Neutrophil (primary cell): ENCODE data around the gene QSOX1.

ENCODE experiments used
- H3K27ac ChIP-seq: fragments of 200-600 bp; sonication (generic); 2 replicates; pipeline ENCODE4 v1.5.1; 2016; ENCODE audit warnings: mild to moderate bottlenecking, moderate library complexity
- H3K27me3 ChIP-seq: fragments of 200-600 bp; sonication (generic); 2 replicates; pipeline ENCODE4 v1.6.0; 2016; ENCODE audit warnings: mild to moderate bottlenecking
- H3K36me3 ChIP-seq: fragments of 200-600 bp; sonication (generic); 2 replicates; pipeline ENCODE4 v1.5.1; 2017
- H3K4me1 ChIP-seq, 2 experiments: fragments of 200-600 bp in 1 of 2; sonication (generic) in 1 of 2; 1 replicate in 1 of 2; 2 replicates in 1 of 2; pipeline versions ENCODE4 v1.5.1 to v1.6.1; 2013 to 2016; ENCODE audit warnings: low read depth in 1 of 2, low read length in 1 of 2, mild to moderate bottlenecking in 1 of 2, moderate library complexity in 1 of 2; ENCODE audit not compliant: control insufficient read depth in 1 of 2, insufficient read depth in 1 of 2
- H3K4me3 ChIP-seq, 2 experiments: fragments of 200-600 bp in 1 of 2; sonication (generic) in 1 of 2; 1 replicate in 1 of 2; 2 replicates in 1 of 2; pipeline ENCODE4 v1.5.1; 2013 to 2016; ENCODE audit warnings: low read depth in 1 of 2, low read length in 1 of 2, mild to moderate bottlenecking in 1 of 2, moderate library complexity in 1 of 2
- H3K9me3 ChIP-seq: fragments of 200-600 bp; sonication (generic); 2 replicates; pipeline ENCODE4 v1.5.1; 2016
- TF ChIP-seq, protein P1 (sequence below): fragments of 200-600 bp; sonication (generic); IDR thresholded peaks from 2 replicates; pipeline ENCODE4 v1.5.1; 2016; ENCODE audit warnings: antibody characterized with exemption

QSOX1 gene

DNA sequence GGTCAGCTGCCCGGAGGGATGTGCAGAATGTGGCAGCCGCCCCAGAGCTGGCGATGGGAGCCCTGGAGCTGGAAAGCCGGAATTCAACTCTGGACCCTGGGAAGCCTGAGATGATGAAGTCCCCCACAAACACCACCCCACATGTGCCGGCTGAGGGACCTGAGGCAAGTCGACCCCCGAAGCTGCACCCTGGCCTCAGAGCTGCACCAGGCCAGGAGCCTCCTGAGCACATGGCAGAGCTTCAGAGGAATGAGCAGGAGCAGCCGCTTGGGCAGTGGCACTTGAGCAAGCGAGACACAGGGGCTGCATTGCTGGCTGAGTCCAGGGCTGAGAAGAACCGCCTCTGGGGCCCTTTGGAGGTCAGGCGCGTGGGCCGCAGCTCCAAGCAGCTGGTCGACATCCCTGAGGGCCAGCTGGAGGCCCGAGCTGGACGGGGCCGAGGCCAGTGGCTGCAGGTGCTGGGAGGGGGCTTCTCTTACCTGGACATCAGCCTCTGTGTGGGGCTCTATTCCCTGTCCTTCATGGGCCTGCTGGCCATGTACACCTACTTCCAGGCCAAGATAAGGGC, 41.9 kb downstream of the QSOX1 start:
- Histone ChIP-seq H3K4me1 (peaks cover 7% of the 10 kb centered on the region in 2 experiments), H3K4me3 (no peak overlapping the region), H3K36me3 (peaks cover 99% of the 10 kb centered on the region), H3K9me3 (no peaks in the 10 kb centered on the region), H3K27me3 (no peaks in the 10 kb centered on the region), H3K27ac (no peak overlapping the region)
- TF ChIP-seq, protein P1, sequence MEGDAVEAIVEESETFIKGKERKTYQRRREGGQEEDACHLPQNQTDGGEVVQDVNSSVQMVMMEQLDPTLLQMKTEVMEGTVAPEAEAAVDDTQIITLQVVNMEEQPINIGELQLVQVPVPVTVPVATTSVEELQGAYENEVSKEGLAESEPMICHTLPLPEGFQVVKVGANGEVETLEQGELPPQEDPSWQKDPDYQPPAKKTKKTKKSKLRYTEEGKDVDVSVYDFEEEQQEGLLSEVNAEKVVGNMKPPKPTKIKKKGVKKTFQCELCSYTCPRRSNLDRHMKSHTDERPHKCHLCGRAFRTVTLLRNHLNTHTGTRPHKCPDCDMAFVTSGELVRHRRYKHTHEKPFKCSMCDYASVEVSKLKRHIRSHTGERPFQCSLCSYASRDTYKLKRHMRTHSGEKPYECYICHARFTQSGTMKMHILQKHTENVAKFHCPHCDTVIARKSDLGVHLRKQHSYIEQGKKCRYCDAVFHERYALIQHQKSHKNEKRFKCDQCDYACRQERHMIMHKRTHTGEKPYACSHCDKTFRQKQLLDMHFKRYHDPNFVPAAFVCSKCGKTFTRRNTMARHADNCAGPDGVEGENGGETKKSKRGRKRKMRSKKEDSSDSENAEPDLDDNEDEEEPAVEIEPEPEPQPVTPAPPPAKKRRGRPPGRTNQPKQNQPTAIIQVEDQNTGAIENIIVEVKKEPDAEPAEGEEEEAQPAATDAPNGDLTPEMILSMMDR: no peak

DNA sequence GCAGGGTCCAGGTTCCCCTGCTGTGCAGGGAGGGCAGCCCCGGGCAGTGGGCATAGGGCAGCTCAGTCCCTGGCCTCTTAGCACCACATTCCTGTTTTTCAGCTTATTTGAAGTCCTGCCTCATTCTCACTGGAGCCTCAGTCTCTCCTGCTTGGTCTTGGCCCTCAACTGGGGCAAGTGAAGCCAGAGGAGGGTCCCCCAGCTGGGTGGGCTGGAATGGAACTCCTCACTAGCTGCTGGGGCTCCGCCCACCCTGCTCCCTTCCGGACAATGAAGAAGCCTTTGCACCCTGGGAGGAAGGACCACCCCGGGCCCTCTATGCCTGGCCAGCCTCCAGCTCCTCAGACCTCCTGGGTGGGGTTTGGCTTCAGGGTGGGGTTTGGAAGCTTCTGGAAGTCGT, 42.6 kb downstream of the QSOX1 start:
- no peak overlapping the region for H3K4me3 ChIP-seq
- no peaks in the 10 kb centered on the region for H3K27me3 ChIP-seq
- H3K4me1 ChIP-seq: peaks cover 2 to 3% of the 10 kb centered on the region in 2 experiments
- H3K36me3 ChIP-seq: peaks cover 95% of the 10 kb centered on the region
- no peak overlapping the region for H3K27ac ChIP-seq
- no peaks in the 10 kb centered on the region for H3K9me3 ChIP-seq
- TF ChIP-seq, protein P1: no peak

DNA sequence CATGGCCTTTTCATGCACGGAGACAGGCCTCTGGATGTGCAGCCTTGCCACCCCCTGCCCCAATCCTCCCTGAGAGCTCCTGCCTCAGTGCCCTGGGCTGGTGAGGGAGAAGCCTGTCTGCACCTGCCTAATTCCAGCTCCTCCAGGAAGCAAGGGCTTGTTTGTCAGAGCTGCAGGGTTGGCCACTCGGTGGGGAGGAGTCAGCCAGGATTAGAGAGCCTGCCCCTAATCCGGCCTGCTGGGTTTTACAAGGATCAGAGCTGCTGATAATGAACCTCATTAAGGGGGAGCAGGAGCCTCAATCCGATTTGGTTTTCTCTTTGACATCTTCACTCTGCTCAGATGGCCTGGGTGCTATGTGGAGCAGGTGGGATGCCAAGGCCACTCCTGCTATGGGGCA, 43.5 kb downstream of the QSOX1 start:
- Histone ChIP-seq H3K36me3 (peaks cover 85% of the 10 kb centered on the region), H3K9me3 (no peaks in the 10 kb centered on the region), H3K4me3 (no peak overlapping the region), H3K4me1 (no peaks in the 10 kb centered on the region), H3K27me3 (no peaks in the 10 kb centered on the region), H3K27ac (no peak overlapping the region)
- TF ChIP-seq, protein P1: no peak

DNA sequence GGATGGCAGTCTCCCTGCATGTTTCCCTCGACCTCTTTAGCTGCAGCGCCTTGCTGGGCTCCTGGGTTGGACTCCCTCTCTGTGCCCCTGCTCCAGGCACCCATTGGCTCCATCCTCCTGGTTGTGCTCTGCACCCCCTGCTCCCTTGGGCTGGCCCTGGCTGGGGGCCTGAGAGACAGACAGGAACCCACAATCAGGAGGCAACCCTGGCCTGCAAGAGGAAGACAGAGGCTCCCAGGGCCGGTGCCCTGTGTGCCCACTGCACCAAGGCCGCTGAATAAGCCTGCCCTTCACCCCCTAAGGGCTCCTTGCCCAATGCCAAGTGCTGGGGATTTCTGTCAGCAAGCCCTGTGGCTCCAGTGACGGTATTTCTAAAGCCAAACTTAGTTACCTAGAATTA, 43.9 kb downstream of the QSOX1 start:
- Histone ChIP-seq H3K36me3 (peaks cover 81% of the 10 kb centered on the region), H3K4me1 (no peaks in the 10 kb centered on the region), H3K9me3 (no peaks in the 10 kb centered on the region), H3K4me3 (no peak overlapping the region), H3K27ac (no peak overlapping the region), H3K27me3 (no peaks in the 10 kb centered on the region)
- TF ChIP-seq, protein P1: no peak

DNA sequence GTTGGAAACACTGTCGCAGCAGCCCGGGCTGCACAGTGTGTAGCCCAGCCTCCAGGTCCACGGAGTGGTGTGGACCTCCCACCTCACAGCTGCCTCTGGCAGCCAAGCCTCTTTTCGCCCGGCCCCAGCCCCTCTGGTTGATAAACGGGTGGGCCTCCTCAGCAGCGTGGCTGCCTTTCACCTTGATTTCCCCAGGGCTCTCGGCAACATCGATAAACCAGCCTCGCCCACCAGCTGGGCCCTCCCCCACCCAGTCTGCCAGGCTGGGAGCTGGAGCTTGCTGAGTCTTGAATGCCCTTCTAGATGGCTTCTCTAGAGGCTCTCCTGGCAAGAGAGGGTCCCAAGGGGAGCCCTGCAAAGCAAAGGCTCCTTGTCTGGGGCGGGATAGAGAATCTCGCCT, 44.3 kb downstream of the QSOX1 start:
- Histone ChIP-seq H3K4me3 (no peak overlapping the region), H3K27me3 (no peaks in the 10 kb centered on the region), H3K27ac (no peak overlapping the region), H3K4me1 (no peaks in the 10 kb centered on the region), H3K36me3 (peaks cover 77% of the 10 kb centered on the region), H3K9me3 (no peaks in the 10 kb centered on the region)
- TF ChIP-seq, protein P1: no peak
